ENCODE data around the gene TXNDC15.

Gene TXNDC15

GRCh38 chr5:134943547-134943946 lies 69.4 kb downstream of the TXNDC15 start:
- no peak overlapping the region for H3K4me3 ChIP-seq (ENCODE audit: control insufficient read depth, low read depth, low read length)
- TF ChIP-seq CTCF (IDR thresholded peaks at IDR 0.05; ENCODE audit: control insufficient read depth, insufficient read depth, low read depth, low read length, missing control alignments): no peak

GRCh38 chr5:134944630-134945029 lies 70.5 kb downstream of the TXNDC15 start:
- H3K4me3 ChIP-seq (ENCODE audit: control insufficient read depth, low read depth, low read length): no peak overlapping the region
- TF ChIP-seq CTCF (IDR thresholded peaks at IDR 0.05; ENCODE audit: control insufficient read depth, insufficient read depth, low read depth, low read length, missing control alignments): no peak
- no peak for DNase-seq (ENCODE audit: low read depth)

More at GRCh38 chr5:134943547-134943946, 69.4 kb downstream of the TXNDC15 start:
- DNase-seq (ENCODE audit: low read depth): no peak

GRCh38 chr5:134945041-134945440 lies 70.9 kb downstream of the TXNDC15 start:
- H3K4me3 ChIP-seq (ENCODE audit: control insufficient read depth, low read depth, low read length): no peak overlapping the region
- no peak for DNase-seq (ENCODE audit: low read depth)
- TF ChIP-seq CTCF (IDR thresholded peaks at IDR 0.05; ENCODE audit: control insufficient read depth, insufficient read depth, low read depth, low read length, missing control alignments): no peak

- DNase-seq (ENCODE audit: low read depth): no peak
- TF ChIP-seq CTCF (IDR thresholded peaks at IDR 0.05; ENCODE audit: control insufficient read depth, insufficient read depth, low read depth, low read length, missing control alignments): no peak
- no peak overlapping the region for H3K4me3 ChIP-seq (ENCODE audit: control insufficient read depth, low read depth, low read length)
These were observed 74.7 kb downstream of the TXNDC15 start for GRCh38 chr5:134948911-134949310.

GRCh38 chr5:134949316-134949715 lies 75.1 kb downstream of the TXNDC15 start:
- no peak overlapping the region for H3K4me3 ChIP-seq (ENCODE audit: control insufficient read depth, low read depth, low read length)
- no peak for TF ChIP-seq CTCF (IDR thresholded peaks at IDR 0.05; ENCODE audit: control insufficient read depth, insufficient read depth, low read depth, low read length, missing control alignments)
- no peak for DNase-seq (ENCODE audit: low read depth)
